HepG2 (cell line): ENCODE measurements around the gene BCL2L1. TPM values are rescaled to one million over a fixed set of nuclear protein-coding genes. Genes with fewer than 3 reads are reported as not detected.

Experiments used
- ELF4 ChIP-seq: sonication (generic); formaldehyde crosslinking; IDR thresholded peaks from 2 replicates; pipeline ENCODE4 v1.5.0; 2020; ENCODE audit warnings: missing genetic modification reagents, mild to moderate bottlenecking, moderate library complexity, borderline replicate concordance
- JDP2 ChIP-seq: sonication (generic); formaldehyde crosslinking; IDR thresholded peaks from 2 replicates; pipeline ENCODE4 v1.8.1; 2022; ENCODE audit warnings: missing genetic modification reagents, borderline replicate concordance
- ZMAT3 ChIP-seq: sonication (generic); formaldehyde crosslinking; conservative IDR thresholded peaks from 2 replicates; pipeline ENCODE4 v1.7.0; 2021; ENCODE audit warnings: missing genetic modification reagents
- ZNF496 ChIP-seq: sonication (generic); formaldehyde crosslinking; IDR thresholded peaks from 2 replicates; pipeline ENCODE4 v1.8.1; 2023; ENCODE audit warnings: mild to moderate bottlenecking, moderate library complexity, missing genetic modification reagents; ENCODE audit not compliant: insufficient replicate concordance
- ZNF768 ChIP-seq: sonication (generic); formaldehyde crosslinking; IDR thresholded peaks from 2 replicates; pipeline ENCODE4 v1.4.0; 2020; ENCODE audit warnings: missing genetic modification reagents
- polyA plus RNA-seq, 8 experiments: library from polyadenylated mRNA; depleted of rRNA in 3 of 8; stranded (reverse) in 7 of 8; unstranded in 1 of 8; fragments of >200 nt; fragmentation: Illumina TruSeq in 4 of 8; extraction: Trizol in 4 of 8; gene quantifications; 2 replicates each; pipeline versions ENCODE4 v1.2.1 to v1.2.3, GENCODE V29; 2011 to 2016; ENCODE audit warnings: low read depth in 4 of 8, missing spikeins in 1 of 8, mixed read lengths in 1 of 8; ENCODE audit not compliant: insufficient read depth in 1 of 8
- total RNA-seq, 5 experiments: library from RNA; depleted of rRNA; stranded (reverse); fragments of >200 nt; fragmentation: Illumina TruSeq; extraction: Trizol; gene quantifications; 2 replicates each; pipeline ENCODE4 v1.2.3, GENCODE V29; 2016; ENCODE audit warnings: low read depth in 1 of 5
- TF ChIP-seq, protein P1 (sequence below): sonication (generic); formaldehyde crosslinking; IDR thresholded peaks from 2 replicates; pipeline ENCODE4 v1.5.1; 2020; ENCODE audit warnings: mild to moderate bottlenecking, missing genetic modification reagents
- TF ChIP-seq, protein P2 (sequence below): sonication (generic); formaldehyde crosslinking; IDR thresholded peaks from 2 replicates; pipeline ENCODE4 v1.4.0; 2020; ENCODE audit warnings: missing genetic modification reagents
- TF ChIP-seq, protein P3 (sequence below): sonication (generic); formaldehyde crosslinking; IDR thresholded peaks from 2 replicates; pipeline ENCODE4 v1.4.0; 2020; ENCODE audit warnings: mild to moderate bottlenecking, missing genetic modification reagents
- TF ChIP-seq, protein P4 (sequence below), 2 experiments: IDR thresholded peaks; 2 replicates each; pipeline ENCODE4 v1.6.1; 2011 to 2012; ENCODE audit warnings: low read length in 2 of 2, borderline replicate concordance in 1 of 2, low read depth in 1 of 2, mild to moderate bottlenecking in 1 of 2, moderate library complexity in 1 of 2
- TF ChIP-seq, protein P5 (sequence below): sonication (generic); formaldehyde crosslinking; IDR thresholded peaks from 2 replicates; pipeline ENCODE4 v1.4.0; 2020; ENCODE audit warnings: missing genetic modification reagents

The BCL2L1 gene
- total and polyA plus RNA-seq, 2 of the 13 experiments (the other 11 are each of a cell fraction or from before 2014, with no cell fraction given), result 164 to 258 TPM

DNA sequence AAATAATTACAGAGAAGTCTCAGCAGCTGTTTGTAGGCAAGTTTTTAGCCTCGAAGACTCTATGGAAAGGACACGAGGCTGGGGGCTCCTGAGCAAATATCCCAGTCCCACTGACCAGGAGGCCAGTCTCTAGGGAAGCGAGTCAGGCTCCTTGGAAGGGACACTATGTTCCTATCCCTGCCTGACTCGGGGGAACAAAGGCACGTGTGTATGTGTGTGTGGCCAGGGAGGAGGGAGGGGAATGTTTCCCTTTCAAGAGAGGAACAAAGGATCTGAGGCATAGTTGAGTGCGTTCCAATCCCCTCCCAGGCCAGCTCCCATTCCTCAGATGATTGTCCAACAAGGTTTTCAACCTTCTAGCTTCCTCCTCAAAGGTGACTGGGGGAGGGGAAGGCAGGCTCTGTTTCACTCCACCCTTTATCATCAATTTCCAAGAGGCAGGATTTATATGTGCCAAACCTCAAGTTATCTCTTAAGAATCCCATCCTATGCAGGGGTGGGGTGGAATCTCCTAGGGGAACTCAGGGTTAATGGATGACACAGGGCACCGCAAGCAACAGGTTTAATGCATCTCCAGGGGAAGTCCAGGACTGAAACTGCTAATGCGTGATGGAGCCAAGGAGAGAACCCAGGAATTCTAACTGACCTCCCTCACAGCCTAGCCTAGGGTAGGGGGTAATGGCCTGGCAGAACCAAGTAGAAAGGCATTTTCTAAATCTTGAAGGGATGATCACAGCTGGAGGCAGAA is 9.9 kb downstream of the BCL2L1 start (continued):
- TF ChIP-seq, protein P1, sequence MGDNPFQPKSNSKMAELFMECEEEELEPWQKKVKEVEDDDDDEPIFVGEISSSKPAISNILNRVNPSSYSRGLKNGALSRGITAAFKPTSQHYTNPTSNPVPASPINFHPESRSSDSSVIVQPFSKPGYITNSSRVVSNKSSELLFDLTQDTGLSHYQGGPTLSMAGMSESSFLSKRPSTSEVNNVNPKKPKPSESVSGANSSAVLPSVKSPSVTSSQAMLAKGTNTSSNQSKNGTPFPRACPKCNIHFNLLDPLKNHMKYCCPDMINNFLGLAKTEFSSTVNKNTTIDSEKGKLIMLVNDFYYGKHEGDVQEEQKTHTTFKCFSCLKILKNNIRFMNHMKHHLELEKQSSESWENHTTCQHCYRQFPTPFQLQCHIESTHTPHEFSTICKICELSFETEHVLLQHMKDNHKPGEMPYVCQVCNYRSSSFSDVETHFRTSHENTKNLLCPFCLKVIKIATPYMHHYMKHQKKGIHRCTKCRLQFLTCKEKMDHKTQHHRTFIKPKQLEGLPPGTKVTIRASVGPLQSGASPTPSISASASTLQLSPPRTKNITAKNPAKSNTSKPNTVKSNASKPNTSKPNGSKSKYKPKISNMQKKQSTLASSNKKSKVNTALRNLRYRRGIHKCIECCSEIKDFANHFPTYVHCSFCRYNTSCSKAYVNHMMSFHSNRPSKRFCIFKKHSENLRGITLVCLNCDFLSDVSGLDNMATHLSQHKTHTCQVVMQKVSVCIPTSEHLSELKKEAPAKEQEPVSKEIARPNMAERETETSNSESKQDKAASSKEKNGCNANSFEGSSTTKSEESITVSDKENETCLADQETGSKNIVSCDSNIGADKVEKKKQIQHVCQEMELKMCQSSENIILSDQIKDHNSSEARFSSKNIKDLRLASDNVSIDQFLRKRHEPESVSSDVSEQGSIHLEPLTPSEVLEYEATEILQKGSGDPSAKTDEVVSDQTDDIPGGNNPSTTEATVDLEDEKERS (CRISPR knock-in tag), result peak; percentile 52; the same call in 1 of the 2 replicates
- TF ChIP-seq, protein P2, sequence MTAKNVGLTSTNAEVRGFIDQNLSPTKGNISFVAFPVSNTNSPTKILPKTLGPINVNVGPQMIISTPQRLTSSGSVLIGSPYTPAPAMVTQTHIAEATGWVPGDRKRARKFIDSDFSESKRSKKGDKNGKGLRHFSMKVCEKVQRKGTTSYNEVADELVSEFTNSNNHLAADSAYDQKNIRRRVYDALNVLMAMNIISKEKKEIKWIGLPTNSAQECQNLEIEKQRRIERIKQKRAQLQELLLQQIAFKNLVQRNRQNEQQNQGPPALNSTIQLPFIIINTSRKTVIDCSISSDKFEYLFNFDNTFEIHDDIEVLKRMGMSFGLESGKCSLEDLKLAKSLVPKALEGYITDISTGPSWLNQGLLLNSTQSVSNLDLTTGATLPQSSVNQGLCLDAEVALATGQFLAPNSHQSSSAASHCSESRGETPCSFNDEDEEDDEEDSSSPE (CRISPR knock-in tag), result 0 out of 2 replicates have a peak, but pooled peaks have one; percentile 10
- TF ChIP-seq ZNF496 (CRISPR knock-in tag), result no peak
- TF ChIP-seq, protein P3, sequence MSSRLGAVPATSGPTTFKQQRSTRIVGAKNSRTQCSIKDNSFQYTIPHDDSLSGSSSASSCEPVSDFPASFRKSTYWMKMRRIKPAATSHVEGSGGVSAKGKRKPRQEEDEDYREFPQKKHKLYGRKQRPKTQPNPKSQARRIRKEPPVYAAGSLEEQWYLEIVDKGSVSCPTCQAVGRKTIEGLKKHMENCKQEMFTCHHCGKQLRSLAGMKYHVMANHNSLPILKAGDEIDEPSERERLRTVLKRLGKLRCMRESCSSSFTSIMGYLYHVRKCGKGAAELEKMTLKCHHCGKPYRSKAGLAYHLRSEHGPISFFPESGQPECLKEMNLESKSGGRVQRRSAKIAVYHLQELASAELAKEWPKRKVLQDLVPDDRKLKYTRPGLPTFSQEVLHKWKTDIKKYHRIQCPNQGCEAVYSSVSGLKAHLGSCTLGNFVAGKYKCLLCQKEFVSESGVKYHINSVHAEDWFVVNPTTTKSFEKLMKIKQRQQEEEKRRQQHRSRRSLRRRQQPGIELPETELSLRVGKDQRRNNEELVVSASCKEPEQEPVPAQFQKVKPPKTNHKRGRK (CRISPR knock-in tag), result no peak
- TF ChIP-seq JDP2 (CRISPR knock-in tag), result no peak
- no peak for TF ChIP-seq ZNF768 (CRISPR knock-in tag)
- TF ChIP-seq ZMAT3 (CRISPR knock-in tag), result no peak
- 0 out of 2 replicates have a peak, but pooled peaks have one; percentile 16 for TF ChIP-seq ELF4
- TF ChIP-seq, protein P4, sequence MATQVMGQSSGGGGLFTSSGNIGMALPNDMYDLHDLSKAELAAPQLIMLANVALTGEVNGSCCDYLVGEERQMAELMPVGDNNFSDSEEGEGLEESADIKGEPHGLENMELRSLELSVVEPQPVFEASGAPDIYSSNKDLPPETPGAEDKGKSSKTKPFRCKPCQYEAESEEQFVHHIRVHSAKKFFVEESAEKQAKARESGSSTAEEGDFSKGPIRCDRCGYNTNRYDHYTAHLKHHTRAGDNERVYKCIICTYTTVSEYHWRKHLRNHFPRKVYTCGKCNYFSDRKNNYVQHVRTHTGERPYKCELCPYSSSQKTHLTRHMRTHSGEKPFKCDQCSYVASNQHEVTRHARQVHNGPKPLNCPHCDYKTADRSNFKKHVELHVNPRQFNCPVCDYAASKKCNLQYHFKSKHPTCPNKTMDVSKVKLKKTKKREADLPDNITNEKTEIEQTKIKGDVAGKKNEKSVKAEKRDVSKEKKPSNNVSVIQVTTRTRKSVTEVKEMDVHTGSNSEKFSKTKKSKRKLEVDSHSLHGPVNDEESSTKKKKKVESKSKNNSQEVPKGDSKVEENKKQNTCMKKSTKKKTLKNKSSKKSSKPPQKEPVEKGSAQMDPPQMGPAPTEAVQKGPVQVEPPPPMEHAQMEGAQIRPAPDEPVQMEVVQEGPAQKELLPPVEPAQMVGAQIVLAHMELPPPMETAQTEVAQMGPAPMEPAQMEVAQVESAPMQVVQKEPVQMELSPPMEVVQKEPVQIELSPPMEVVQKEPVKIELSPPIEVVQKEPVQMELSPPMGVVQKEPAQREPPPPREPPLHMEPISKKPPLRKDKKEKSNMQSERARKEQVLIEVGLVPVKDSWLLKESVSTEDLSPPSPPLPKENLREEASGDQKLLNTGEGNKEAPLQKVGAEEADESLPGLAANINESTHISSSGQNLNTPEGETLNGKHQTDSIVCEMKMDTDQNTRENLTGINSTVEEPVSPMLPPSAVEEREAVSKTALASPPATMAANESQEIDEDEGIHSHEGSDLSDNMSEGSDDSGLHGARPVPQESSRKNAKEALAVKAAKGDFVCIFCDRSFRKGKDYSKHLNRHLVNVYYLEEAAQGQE (IDR thresholded peaks at IDR 0.05; ENCODE audit: borderline replicate concordance in 1 of 2, low read depth in 1 of 2, low read length in 2 of 2), result no peak
- TF ChIP-seq, protein P5, sequence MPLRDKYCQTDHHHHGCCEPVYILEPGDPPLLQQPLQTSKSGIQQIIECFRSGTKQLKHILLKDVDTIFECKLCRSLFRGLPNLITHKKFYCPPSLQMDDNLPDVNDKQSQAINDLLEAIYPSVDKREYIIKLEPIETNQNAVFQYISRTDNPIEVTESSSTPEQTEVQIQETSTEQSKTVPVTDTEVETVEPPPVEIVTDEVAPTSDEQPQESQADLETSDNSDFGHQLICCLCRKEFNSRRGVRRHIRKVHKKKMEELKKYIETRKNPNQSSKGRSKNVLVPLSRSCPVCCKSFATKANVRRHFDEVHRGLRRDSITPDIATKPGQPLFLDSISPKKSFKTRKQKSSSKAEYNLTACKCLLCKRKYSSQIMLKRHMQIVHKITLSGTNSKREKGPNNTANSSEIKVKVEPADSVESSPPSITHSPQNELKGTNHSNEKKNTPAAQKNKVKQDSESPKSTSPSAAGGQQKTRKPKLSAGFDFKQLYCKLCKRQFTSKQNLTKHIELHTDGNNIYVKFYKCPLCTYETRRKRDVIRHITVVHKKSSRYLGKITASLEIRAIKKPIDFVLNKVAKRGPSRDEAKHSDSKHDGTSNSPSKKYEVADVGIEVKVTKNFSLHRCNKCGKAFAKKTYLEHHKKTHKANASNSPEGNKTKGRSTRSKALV (CRISPR knock-in tag), result no peak
- TF ChIP-seq, all 625 proteins: peak for 182
